ENCODE results near the gene ITSN2.

GRCh38 chr2:24206714-24207113 lies 153.6 kb downstream of the ITSN2 start:
- TF ChIP-seq CTCF (conservative IDR thresholded peaks at IDR 0.05 in 1 of 2, IDR thresholded peaks at IDR 0.05 in 1 of 2; ENCODE audit: extremely low read depth in 1 of 2, insufficient read depth in 1 of 2, low read depth in 1 of 2, low read length in 2 of 2) (no peak), EZH2 (IDR thresholded peaks at IDR 0.05; ENCODE audit: borderline replicate concordance, low read length) (no peak)
